Transverse colon (tissue), 4 donors: ENCODE results near the gene LHFPL6.

Experiments
- EP300 ChIP-seq: sonication (generic); formaldehyde crosslinking; IDR thresholded peaks from one replicate; pipeline ENCODE4 v1.6.1; 2017; ENCODE audit warnings: antibody characterized with exemption, low read depth
- POLR2A ChIP-seq: fragments of 450-650 bp; IDR thresholded peaks from one replicate; pipeline ENCODE4 v1.6.1; 2016; ENCODE audit warnings: antibody characterized with exemption, mild to moderate bottlenecking, moderate library complexity
- POLR2AphosphoS5 ChIP-seq, 3 donors: sonication (generic); formaldehyde crosslinking; IDR thresholded peaks; one replicate each; pipeline ENCODE4 v1.6.1; 2016; ENCODE audit warnings: antibody characterized with exemption in 3 of 3
- TF ChIP-seq, protein P1 (sequence below), 5 experiments: fragments of 200-600 bp in 3 of 5; fragments of 450-650 bp in 2 of 5; sonication (generic) in 3 of 5; IDR thresholded peaks; 1 replicate in 2 of 5; 2 replicates in 3 of 5; pipeline ENCODE4 v1.5.1; 2016 to 2017; ENCODE audit warnings: antibody characterized with exemption in 5 of 5, inconsistent platforms in 3 of 5, mild to moderate bottlenecking in 2 of 5, moderate library complexity in 1 of 5

DNA sequence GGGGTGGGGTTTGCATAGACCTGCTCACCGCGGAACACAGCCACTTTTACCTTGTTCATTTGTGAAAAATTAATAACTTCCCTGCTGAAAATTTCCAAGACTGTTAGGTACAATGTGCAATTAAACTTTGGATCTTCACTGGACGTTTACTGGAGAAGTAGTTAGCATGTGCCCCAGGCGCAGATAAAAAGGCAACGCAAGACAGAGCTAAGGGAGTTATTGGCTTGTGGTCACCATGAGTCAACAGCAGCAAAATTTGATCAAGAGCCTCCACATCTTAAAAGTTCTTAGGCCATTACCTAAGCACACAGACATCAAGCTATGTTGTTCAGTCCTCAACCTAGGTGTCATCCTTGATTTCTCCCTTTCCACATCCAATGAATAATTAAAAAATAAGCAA is 257.0 kb downstream of the LHFPL6 start:
- TF ChIP-seq POLR2A (no peak), POLR2AphosphoS5 (IDR thresholded peaks at IDR 0.05) (no peak), EP300 (no peak)
- TF ChIP-seq, protein P1, sequence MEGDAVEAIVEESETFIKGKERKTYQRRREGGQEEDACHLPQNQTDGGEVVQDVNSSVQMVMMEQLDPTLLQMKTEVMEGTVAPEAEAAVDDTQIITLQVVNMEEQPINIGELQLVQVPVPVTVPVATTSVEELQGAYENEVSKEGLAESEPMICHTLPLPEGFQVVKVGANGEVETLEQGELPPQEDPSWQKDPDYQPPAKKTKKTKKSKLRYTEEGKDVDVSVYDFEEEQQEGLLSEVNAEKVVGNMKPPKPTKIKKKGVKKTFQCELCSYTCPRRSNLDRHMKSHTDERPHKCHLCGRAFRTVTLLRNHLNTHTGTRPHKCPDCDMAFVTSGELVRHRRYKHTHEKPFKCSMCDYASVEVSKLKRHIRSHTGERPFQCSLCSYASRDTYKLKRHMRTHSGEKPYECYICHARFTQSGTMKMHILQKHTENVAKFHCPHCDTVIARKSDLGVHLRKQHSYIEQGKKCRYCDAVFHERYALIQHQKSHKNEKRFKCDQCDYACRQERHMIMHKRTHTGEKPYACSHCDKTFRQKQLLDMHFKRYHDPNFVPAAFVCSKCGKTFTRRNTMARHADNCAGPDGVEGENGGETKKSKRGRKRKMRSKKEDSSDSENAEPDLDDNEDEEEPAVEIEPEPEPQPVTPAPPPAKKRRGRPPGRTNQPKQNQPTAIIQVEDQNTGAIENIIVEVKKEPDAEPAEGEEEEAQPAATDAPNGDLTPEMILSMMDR (IDR thresholded peaks at IDR 0.05) = no peak
